Measurements from ENCODE around the gene ARMC2.

GRCh38 chr6:108873971-108874370, 25.7 kb downstream of the ARMC2 start:
- TF ChIP-seq CTCF (IDR thresholded peaks at IDR 0.05; ENCODE audit: low read depth, low read length) (no peak), MAX (IDR thresholded peaks at IDR 0.05; ENCODE audit: low read depth, low read length) (no peak)
